Panc1 (cell line): Measurements from ENCODE around the gene GLUL. TPM values are rescaled to one million over a fixed set of nuclear protein-coding genes. Genes with fewer than 3 reads are reported as not detected.

Source experiments
- ATAC-seq: fragments of 200-7000 bp; cut with Tn5 transposase; 2 replicates; pipeline ENCODE4 v1.9.1; 2020; ENCODE audit warnings: mild to moderate bottlenecking, moderate library complexity
- BruUV-seq: library from RNA; stranded (reverse); fragments of 400-500 nt; replicated peaks from 2 replicates; lab custom pipeline; 2021; lab: Mats Ljungman, UMichigan
- CTCF ChIA-PET: fragments of 300-600 bp; sonication (Branson Sonifier 250); formaldehyde crosslinking; loops from one replicate; lab custom pipeline; 2022; ENCODE audit warnings: antibody characterized with exemption; lab: Charles Lee
- POLR2A ChIA-PET: fragments of 300-600 bp; sonication (Branson Sonifier 250); formaldehyde crosslinking; loops from one replicate; lab custom pipeline; 2022; ENCODE audit warnings: antibody characterized with exemption; lab: Charles Lee
- DNase-seq: peaks from one replicate; pipeline ENCODE4 v3.0.0-alpha.2; 2010; ENCODE audit warnings: low read depth, low spot score
- H3K27ac ChIP-seq: 2 replicates; pipeline ENCODE4 v1.5.1; 2011; ENCODE audit warnings: mild to moderate bottlenecking, low read length, inconsistent platforms
- H3K27me3 ChIP-seq: fragments of 200-500 bp; sonication (Bioruptor generic); 2 replicates; pipeline ENCODE4 v1.6.0; 2014; ENCODE audit warnings: low read length, inconsistent platforms; ENCODE audit not compliant: control insufficient read depth, insufficient read depth
- H3K36me3 ChIP-seq: fragments of 200-500 bp; sonication (Bioruptor generic); 2 replicates; pipeline ENCODE4 v1.5.1; 2014; ENCODE audit warnings: inconsistent platforms, mild to moderate bottlenecking, low read length, moderate library complexity; ENCODE audit not compliant: control insufficient read depth, insufficient read depth
- H3K4me1 ChIP-seq: 2 replicates; pipeline ENCODE4 v1.5.1; 2011; ENCODE audit warnings: inconsistent platforms, mild to moderate bottlenecking, low read length, moderate library complexity; ENCODE audit not compliant: control insufficient read depth, insufficient read depth
- H3K4me3 ChIP-seq, 2 experiments: 2 replicates each; pipeline ENCODE4 v1.5.1; 2011 to 2012; ENCODE audit warnings: low read depth in 2 of 2, low read length in 2 of 2, mild to moderate bottlenecking in 2 of 2, inconsistent platforms in 1 of 2, moderate library complexity in 1 of 2
- H3K9me3 ChIP-seq: fragments of 200-500 bp; sonication (Bioruptor generic); 2 replicates; pipeline ENCODE4 v1.5.1; 2014; ENCODE audit warnings: low read depth, mild to moderate bottlenecking, inconsistent platforms, low read length, moderate library complexity; ENCODE audit not compliant: control insufficient read depth, insufficient read depth
- POLR2AphosphoS5 ChIP-seq: IDR thresholded peaks from 2 replicates; pipeline ENCODE4 v1.6.1; 2012; ENCODE audit warnings: mild to moderate bottlenecking, low read depth, low read length, moderate library complexity
- REST ChIP-seq, 2 experiments: IDR thresholded peaks; 2 replicates each; pipeline ENCODE4 v1.6.1; 2011 to 2012; ENCODE audit warnings: low read depth in 2 of 2, control low read depth in 1 of 2, low read length in 1 of 2, mild to moderate bottlenecking in 1 of 2, moderate library complexity in 1 of 2; ENCODE audit not compliant: insufficient read depth in 1 of 2
- SIN3A ChIP-seq: IDR thresholded peaks from 2 replicates; pipeline ENCODE4 v1.6.1; 2012; ENCODE audit warnings: low read depth, mild to moderate bottlenecking, low read length, moderate library complexity, borderline replicate concordance; ENCODE audit not compliant: insufficient read depth
- TCF7L2 ChIP-seq: IDR thresholded peaks from 2 replicates; pipeline ENCODE4 v1.6.1; 2011; ENCODE audit warnings: mild to moderate bottlenecking, low read depth, low read length, inconsistent platforms
- in situ Hi-C: cut with HindIII; loops from 2 replicates; pipeline ENCODE4 v1.10.0; 2016; ENCODE audit warnings: low sequenced_read_pairs, low pct_unique_long_range_greater_than_20kb
- intact Hi-C: fragments of 100-400 bp; cut with micrococcal nuclease; formaldehyde crosslinking; loops from one replicate; pipeline ENCODE4 v1.10.0; 2022; ENCODE audit not compliant: unreplicated experiment
- total RNA-seq: library from RNA; stranded (reverse); gene quantifications from one replicate; pipeline ENCODE4 v1.2.1, GENCODE V29; 2021; ENCODE audit not compliant: unreplicated experiment
- TF ChIP-seq, protein P1 (sequence below): fragments of 450-650 bp; IDR thresholded peaks from 2 replicates; pipeline ENCODE4 v1.5.1; 2017; ENCODE audit warnings: mild to moderate bottlenecking

Gene GLUL
- total RNA-seq, 1 experiment from 2014 or later = 55.2 TPM

DNA sequence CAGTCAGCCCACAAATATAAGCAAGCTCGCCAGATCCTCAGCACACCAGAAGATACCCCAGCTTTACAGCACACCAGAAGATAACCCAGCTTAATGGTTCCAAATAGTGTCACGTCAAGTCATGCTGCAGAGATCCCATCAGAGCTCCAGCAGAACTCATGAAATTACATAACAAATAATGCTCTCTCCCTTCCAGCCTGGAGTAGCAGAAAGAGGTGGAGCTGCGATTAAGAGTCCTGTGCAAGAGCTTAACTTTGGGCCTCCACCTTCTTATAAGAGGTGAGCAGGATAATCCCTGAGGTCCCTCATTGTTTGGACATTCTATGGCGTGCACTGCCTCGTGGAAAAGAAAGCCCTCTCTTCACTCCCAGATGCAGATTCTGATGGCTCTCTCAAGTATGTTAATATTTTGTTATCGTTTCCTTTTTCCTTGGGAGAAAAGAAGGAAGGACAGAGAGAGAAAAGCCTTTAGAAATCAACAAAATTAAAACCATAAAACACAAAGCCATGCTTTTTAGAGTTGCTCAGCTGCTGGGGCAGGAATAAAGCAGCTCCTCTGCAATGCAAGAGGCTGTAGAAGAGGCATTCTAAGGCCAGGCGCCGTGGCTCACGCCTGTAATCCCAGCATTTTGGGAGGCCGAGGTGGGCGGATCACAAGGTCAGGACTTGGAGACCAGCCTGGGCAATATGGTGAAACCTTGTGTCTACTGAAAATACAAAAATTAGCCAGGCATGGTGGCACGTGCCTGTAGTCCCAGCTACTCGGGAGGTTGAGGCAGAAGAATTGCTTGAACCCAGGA, 59.1 kb downstream of the GLUL start:
- ChIA-PET CTCF (no interaction called here), POLR2A (no interaction called here)
- H3K36me3 ChIP-seq = no peaks in the 10 kb centered on the region
- no peaks in the 10 kb centered on the region for H3K4me1 ChIP-seq
- H3K4me3 ChIP-seq = no peak overlapping the region
- in situ Hi-C loops = no loop called here
- no peak overlapping the region for H3K27ac ChIP-seq
- no peak for ATAC-seq
- intact Hi-C loops = no loop called here
- H3K27me3 ChIP-seq = no peaks in the 10 kb centered on the region
- DNase-seq = no peak
- no peaks in the 10 kb centered on the region for H3K9me3 ChIP-seq
- no TSS peak for BruUV-seq
- TF ChIP-seq POLR2AphosphoS5 (no peak), SIN3A (no peak), REST (IDR thresholded peaks at IDR 0.05; ENCODE audit: insufficient read depth in 1 of 2, low read depth in 2 of 2, low read length in 1 of 2) (no peak), TCF7L2 (no peak)
- TF ChIP-seq, protein P1, sequence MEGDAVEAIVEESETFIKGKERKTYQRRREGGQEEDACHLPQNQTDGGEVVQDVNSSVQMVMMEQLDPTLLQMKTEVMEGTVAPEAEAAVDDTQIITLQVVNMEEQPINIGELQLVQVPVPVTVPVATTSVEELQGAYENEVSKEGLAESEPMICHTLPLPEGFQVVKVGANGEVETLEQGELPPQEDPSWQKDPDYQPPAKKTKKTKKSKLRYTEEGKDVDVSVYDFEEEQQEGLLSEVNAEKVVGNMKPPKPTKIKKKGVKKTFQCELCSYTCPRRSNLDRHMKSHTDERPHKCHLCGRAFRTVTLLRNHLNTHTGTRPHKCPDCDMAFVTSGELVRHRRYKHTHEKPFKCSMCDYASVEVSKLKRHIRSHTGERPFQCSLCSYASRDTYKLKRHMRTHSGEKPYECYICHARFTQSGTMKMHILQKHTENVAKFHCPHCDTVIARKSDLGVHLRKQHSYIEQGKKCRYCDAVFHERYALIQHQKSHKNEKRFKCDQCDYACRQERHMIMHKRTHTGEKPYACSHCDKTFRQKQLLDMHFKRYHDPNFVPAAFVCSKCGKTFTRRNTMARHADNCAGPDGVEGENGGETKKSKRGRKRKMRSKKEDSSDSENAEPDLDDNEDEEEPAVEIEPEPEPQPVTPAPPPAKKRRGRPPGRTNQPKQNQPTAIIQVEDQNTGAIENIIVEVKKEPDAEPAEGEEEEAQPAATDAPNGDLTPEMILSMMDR = no peak

Other genes starting within 250 kb of the GLUL start
- not detected for gene TEDDM1, start 8.9 kb upstream of the GLUL start, total RNA-seq
- not detected for gene RGSL1, start 58.4 kb upstream of the GLUL start, total RNA-seq
- gene RNASEL, start 197.5 kb upstream of the GLUL start, total RNA-seq = 1.2 TPM
- gene RGS16, start 212.6 kb upstream of the GLUL start, total RNA-seq = 0.23 TPM